Activated CD4-positive, CD25-positive, alpha-beta regulatory T cell treated with anti-CD3 and anti-CD28 coated beads, Interleukin-2, amount 50 U/mL, for 16 hours (primary cell): ENCODE measurements around the gene APEH.

ENCODE experiments used
- DNase-seq: peaks from one replicate; pipeline ENCODE4 v3.0.0-alpha.2; 2020; ENCODE audit warnings: low read depth, low spot score

APEH gene

GRCh38 chr3:49650637-49651036, 23.5 kb upstream of the APEH start:
- DNase-seq, result no peak

GRCh38 chr3:49652218-49652902, 21.8 kb upstream of the APEH start:
- no peak for DNase-seq

- no peak for DNase-seq
Measured at GRCh38 chr3:49652903-49653415, 21.2 kb upstream of the APEH start.

GRCh38 chr3:49653621-49654020, 20.5 kb upstream of the APEH start:
- no peak for DNase-seq

GRCh38 chr3:49654176-49654825, 19.9 kb upstream of the APEH start:
- DNase-seq, result no peak

- no peak for DNase-seq
Measured at GRCh38 chr3:49654955-49655556, 19.1 kb upstream of the APEH start.

- no peak for DNase-seq
Measured at GRCh38 chr3:49655731-49656285, 18.3 kb upstream of the APEH start.

- DNase-seq, result no peak
Measured at GRCh38 chr3:49656541-49657112, 17.5 kb upstream of the APEH start.

GRCh38 chr3:49657208-49657915, 16.8 kb upstream of the APEH start:
- no peak for DNase-seq

- no peak for DNase-seq
Measured at GRCh38 chr3:49658711-49659110, 15.4 kb upstream of the APEH start.

GRCh38 chr3:49659756-49660155, 14.4 kb upstream of the APEH start:
- no peak for DNase-seq

- no peak for DNase-seq
Measured at GRCh38 chr3:49661281-49661680, 12.9 kb upstream of the APEH start.

GRCh38 chr3:49662021-49662420, 12.1 kb upstream of the APEH start:
- no peak for DNase-seq

GRCh38 chr3:49662720-49663413, 11.3 kb upstream of the APEH start:
- DNase-seq, result no peak

GRCh38 chr3:49663831-49664230, 10.3 kb upstream of the APEH start:
- no peak for DNase-seq

GRCh38 chr3:49664300-49664699, 9.9 kb upstream of the APEH start:
- DNase-seq, result no peak

GRCh38 chr3:49665822-49666519, 8.2 kb upstream of the APEH start:
- DNase-seq, result no peak

- DNase-seq, result no peak
Measured at GRCh38 chr3:49666592-49666991, 7.6 kb upstream of the APEH start.

- DNase-seq, result no peak
Measured at GRCh38 chr3:49667701-49668413, 6.3 kb upstream of the APEH start.

- no peak for DNase-seq
Measured at GRCh38 chr3:49668414-49668797, 5.7 kb upstream of the APEH start.
